GM21515 (cell line): ENCODE measurements around the gene TMTC2.

Source experiments
- ATAC-seq: cut with Tn5 transposase; IDR thresholded peaks from one replicate; pipeline ENCODE4 v1.9.1; 2021; ENCODE audit not compliant: unreplicated experiment

The TMTC2 gene

DNA sequence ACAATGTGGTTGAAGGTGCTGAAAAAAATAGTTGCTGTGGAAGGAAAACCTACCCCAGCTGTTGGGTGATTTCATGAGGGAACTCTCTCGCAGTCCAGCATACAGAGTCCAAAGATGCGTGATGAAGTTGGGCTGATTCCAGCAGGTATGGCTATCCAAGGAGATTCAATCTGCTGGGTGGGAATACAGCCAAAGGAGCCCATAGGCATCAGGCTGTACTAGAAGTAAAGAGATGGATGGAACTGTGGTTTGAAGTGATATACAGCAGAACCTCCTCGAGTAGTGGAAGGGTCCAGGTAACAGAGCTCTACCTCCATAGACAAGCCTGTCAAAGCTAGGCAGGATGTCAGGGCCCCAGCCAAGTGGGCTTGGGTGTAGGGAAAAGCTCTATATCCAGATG, 11.5 kb upstream of the TMTC2 start:
- no peak for ATAC-seq

DNA sequence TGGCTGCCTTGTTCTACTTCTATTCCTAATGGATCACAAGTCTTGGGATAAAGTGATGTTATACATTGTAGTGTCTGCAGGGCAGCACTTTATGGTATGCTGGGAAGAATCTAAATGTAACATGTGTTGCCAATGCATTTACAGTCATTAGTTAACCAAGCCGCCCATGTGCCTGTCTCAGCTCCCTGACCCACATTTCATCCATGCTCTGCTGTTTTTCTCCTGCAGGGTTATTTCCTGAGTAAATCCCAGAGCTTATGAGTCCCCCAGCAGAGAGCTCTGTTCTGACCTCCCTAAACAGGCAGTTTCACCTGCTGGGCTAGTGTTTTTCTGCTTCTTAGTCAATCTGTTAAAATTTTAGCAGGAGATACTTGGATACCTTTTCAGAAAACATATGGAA, 4.4 kb upstream of the TMTC2 start:
- ATAC-seq: no peak

DNA sequence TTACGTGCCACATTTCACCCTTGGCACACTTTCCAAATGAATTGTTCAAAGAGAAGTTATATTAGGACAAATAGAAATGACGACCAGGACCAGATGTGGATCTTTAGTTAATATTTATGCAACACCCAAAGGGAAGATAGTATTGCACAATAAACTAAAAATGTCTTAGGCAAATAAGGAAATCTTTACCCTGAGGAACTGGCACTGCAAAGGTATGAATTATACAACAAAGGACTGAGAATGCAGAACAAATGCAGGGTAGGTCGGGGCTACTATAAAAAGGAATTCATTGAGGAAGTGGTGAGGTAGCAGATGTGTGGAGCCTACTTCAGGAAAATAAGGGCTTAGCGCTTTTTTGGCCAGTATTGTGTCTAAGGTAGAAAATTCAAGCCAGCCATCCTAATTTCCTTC, 3.9 kb upstream of the TMTC2 start:
- no peak for ATAC-seq

DNA sequence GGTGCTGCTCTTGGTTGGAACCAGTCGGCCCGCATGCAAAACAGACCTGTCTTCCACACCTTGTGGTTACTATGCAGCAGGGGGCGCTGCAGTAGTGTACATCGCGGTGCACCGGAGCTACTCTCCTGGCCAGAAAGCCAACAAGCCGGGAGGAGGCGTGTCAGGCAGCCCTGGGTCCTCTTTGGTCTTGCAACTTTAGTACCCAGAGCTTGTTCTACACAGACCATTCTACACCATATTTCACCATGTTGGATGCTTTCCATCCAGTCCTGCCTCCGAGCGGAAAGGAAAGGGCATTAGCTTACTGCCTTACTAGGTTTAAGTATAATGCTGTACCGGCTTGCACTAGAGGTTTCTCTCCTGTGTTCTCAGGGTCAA, 927 bp upstream of the TMTC2 start:
- ATAC-seq: peak; percentile 70

DNA sequence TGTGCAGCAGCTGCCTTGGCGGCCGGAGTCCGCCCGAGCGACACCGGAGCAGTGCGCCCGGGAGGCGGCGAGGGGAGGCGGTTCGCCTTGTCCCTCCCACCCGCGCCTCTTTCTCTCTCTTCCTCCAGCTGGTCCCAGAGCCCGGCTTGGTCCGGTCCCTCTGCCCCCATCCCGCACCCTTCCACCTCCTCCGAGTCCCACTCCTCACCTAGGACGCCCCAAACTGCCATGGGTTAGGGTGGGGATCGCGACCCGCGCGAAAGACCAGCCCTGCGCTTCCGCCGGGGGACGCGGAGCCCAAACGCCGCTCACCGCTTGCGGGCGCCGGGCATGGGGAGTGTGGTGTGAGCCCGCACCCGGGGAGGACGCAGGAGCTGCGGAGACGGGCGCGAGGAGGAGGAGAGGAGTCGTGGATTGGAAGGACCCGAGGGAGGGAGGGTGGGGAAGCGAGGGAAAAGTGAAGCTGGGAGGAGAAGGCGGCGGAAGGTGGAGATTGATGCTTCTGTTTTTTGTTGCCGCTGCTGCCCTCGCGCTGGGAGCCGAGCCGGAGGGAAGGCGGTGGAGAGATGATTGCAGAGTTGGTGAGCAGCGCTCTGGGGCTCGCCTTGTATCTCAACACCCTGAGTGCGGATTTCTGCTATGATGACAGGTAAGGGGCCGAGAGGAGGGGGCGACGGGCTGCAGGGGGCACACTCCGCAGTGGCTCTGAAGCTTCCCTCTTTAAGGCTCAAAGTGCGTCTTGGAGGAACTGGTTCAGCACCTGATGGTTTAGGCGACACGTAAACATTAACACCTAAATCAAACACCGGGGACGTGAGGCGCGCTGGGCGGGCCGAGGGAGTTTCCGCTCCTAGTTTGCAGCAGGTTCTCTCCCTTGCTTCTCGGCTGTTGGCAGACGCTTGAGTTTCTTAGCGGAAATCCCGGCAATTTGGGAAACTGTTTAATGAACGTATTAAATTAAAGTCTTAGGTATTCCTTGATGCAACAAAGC, 610 bp downstream of the TMTC2 start:
- ATAC-seq: peak; percentile 35

DNA sequence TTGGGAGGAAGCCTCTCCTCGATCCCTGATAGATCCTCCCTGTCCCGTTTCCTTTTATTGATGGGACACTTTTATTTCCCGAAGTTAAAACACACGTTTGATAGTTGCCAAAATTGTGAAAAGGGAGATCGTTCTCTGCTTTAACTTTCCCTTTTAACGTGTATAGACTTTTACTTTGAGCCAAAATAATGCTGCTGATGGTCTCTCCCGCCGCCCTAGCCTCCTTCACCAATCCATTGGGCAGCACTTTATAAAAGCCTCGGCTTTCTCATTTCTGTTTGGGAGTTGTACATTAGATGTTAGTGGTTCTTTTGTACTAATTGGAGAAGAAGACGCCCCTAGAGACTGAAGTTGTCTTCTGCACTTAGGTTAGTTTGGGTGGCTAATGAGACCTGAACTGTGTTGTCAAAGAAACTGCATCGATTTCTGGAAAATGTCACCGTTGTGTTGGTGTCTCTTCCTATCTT, 1.4 kb downstream of the TMTC2 start:
- no peak for ATAC-seq

DNA sequence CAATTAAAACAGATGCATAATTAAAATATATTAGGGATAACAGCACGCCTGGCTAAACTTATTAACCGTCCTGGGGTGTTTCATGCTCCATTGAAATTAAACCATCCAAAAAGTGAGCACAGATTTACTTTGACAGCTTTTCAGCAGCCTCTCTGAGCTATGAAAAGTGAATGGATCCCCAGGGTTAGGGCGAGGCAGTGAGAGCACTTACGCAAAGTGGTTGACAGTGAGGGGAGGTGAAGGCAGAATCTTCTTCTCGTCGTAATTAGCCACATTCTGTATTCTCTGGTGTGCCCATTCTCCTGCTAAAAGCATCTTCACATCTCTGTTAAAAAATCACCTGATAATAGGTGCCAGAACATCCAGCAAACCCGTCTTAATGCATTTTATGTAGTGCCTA, 1.9 kb downstream of the TMTC2 start:
- ATAC-seq: no peak

DNA sequence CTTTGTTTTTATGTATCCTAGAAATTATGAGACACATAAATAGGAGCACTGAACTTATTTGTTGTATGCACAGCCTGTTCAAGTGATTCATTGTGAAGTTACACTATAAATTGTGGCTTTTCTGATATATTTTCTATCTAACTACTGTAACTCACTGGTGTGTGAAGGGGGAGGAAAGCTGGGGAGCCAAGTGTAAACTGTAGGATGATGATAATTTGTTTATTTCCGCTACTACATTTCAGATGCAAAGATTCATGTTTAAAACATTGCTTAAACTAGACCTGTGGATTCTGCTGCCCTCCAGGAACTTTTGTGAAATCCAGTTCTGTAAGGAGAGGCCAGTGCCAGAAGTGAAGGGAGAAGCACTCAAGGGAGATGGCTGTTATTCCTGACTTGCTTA, 3.3 kb downstream of the TMTC2 start:
- ATAC-seq: no peak

DNA sequence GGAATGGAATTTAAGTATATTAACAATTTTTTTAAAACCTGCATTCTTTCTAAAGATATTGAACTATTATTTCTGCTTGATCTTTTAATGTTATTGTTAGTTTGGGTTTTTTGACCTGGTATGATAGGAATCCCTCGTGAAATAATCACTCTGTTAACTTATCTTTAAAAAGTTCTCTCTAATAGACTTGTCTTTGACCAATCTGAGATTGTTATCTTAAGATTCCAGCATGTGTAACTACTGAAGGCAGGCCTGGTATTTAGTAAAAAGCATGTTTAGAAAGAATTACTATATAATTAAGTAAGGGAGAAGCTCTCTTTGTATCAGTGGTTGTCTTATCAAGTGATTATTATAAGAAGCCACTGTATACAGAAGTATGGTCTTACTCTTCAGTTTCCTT, 4.8 kb downstream of the TMTC2 start:
- no peak for ATAC-seq

DNA sequence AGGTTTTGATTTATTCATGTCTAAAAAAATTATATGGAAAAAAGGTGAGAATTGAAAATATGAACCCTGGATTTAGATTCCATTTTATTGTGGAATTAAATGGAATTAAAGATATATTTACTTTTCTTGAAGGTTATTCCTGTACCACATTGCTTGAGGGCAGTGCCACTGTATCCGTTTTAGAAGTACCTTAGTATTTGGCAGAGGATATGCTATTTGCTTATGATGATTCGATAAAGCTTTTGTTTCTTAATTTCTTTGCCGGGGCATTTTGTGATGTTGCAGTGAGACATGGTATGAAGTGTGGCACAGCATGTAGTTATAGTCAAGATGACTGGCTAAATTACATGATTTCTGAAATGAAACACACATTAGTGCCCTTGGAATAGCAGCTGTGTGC, 7.6 kb downstream of the TMTC2 start:
- no peak for ATAC-seq

DNA sequence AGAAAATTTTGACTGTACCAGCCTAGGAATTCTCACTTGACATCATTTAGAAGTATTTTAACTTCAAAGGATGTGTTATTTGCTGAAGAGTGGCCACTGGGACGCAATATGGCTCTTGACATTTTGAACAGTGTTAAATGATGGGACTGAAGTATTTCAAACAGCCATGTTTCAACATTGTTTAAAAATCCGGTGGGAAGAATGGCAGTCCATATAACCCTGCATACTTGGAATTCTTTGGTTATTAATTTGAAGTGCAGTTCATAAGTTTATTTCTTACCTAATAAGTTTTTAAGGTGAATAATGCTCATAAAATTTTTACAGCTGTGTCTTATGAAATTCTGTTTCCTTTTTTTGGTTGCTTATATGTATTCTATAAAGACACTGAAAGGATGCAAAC, 8.3 kb downstream of the TMTC2 start:
- no peak for ATAC-seq

DNA sequence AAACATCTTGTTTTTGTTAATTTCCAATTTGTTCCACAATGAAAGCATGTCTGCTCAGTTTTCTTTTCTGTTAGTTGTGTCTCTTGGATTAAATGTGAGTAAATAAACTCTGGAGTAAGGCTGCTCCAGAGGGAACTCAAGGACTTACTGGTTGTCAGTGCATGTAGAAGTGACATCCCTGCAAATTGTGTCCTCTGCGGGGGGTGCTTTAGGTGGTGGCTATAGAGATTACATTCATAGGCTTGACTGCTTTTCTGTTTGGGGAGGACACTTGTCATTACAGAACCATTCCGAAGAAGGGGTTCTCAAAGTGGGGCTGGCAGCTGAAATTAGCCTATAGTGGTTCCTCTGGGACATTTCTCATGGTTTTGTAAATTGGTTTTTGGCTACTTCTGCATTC, 8.8 kb downstream of the TMTC2 start:
- no peak for ATAC-seq

DNA sequence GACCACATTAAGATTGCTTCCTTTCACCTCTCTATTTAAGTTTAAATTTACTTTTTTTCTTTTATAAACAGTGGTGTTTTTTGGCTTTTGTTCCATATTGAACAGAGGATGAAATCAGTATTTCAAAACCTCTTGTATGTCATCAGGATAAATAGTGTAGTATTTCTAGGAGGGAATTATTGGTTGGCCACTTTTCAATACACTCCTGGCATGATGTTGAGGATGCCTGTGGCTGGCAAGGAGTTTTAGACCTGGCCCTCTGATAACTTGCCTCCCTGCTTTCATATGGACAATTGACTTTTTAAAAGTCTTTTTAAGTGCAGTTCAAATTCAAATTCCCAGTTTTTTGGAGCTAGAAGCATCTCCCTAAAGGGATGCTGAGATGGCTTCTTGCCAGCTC, 9.8 kb downstream of the TMTC2 start:
- ATAC-seq: no peak

DNA sequence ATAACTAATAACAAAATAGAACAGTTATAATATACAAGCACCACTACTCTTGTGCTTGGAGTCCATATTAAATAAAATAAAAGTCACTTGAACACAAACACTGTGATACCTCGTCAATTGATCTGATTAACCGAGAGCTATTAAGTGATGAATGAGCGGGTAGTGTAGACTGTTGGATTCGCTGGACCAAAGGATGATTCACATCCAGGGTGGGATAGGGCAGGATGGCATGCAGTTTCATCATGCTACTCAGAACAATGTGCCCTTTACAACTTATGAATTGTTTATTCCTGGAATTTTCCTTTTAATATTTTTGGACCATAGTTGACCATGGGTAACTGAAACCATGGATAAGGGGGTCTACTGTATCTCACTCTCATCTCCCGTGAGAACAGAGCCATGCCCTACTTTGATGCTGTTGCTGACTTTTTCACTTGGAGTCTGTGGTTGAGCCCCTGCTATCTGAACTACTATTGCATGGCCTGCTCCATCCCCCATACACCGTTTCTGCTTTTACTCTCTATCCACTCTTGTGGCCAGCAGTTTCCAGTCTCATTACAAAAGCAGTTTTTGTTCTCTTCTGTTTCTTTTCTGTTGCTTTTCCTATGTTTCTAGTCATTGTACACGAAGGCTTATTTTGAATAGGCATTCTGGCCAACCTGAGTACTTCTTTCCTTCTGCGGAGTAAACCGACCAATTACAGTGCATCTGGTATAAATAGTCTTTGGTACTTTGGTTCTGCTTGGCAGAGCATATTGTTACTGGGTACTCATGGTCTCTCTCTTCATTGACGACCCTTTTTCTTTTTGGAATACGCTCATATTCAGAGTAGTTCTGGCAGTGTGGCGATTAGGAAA, 12.2 kb downstream of the TMTC2 start:
- ATAC-seq: no peak

DNA sequence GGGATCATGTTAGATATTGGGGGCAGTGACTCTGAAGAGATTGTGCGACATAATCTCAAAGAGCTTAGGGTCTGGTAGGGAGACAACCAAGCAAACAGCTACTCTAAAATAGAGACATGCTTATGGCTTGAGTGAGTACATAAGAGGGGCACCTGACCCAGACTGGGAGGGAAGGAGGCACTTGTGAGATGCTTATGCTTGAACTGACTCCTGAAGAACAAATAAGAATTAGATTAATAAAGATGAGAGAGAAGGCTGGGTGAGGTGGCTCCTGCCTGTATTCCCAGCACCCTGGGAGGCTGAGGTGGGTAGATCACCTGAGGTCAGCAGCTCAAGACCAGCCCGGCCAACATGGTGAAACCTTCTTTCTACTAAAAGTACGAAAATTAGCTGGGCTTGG, 19.1 kb downstream of the TMTC2 start:
- no peak for ATAC-seq

DNA sequence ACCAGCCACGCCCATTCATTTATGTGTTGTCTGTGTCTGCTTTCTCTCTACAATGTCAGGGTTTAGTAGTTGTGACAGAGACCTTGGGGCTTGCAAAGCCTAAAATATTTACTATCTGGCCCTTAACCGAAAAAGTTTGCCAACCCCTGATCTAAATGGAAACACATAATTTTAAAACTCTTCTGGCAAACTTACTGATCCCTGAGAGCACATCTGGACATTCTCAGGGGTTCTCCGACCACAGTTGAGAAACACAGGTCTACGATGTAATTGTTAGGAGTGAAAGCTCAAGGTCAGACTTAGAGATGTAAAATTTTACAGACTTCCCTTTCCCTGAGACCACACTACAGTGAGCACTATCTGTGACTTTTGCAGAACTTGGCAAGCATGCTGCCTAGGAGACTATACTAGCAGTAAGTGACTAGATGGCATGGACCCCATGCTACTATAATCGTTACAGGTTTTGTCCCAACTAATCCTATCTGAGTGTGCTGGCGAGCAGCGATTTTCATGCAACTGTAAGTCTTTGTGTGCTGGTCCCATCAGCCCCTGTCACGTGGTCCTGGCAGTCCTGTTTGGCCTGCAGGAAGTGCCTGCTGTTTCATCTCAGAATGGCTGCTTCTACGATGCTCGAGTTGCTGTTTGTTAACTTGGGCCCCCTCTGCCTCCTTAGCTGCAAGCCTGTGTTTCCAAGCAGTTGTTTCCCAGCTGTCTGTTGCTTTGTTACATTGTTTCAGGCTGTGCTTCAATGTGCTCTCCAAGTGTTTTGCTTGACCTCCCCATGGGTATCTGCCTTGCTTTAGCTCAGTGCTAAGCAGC, 21.6 kb downstream of the TMTC2 start:
- no peak for ATAC-seq

DNA sequence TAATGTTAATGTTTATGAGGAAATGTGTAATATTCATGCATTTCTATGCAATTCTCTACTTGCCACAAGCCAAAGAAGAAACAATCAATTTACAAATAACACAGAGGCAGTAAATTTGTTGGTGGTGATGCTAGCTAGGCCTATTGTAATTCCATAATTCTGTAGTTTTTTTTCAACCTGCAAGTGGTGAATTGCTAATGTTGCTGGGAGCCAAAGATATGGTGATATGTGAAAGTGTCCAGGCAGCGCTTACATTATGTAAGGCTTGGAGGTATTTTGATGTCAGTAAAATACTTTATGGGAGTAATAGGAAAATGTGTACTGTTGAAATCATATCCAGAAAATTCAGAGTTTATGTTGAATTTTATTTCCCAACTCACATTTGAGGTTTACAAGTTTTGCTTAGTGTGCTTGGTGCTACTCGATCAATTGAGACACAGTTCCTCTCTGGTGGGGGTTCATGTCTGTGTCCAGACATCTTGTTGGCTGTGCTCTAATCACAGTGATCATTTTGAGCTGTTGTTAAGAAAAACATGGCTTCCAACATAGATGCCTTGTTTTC, 23.2 kb downstream of the TMTC2 start:
- ATAC-seq: no peak

DNA sequence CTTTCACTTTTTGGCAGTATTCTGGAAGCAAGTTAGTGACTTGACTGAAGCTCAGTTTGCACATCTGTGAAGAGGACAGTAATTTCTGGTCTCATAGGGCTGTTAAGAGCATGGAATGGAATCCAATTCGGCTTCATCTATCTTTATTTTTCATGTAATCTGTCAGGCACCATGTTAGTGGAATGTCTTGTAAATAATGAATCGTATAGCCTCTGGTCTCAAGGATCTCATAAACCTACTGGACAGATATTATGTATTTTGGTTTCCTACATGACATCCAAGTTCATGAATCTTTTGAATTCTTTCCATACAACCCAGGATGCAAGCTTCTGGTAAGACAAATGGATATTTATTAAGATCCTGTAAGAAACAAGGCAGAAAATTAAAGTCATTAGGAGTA, 24.0 kb downstream of the TMTC2 start:
- no peak for ATAC-seq

DNA sequence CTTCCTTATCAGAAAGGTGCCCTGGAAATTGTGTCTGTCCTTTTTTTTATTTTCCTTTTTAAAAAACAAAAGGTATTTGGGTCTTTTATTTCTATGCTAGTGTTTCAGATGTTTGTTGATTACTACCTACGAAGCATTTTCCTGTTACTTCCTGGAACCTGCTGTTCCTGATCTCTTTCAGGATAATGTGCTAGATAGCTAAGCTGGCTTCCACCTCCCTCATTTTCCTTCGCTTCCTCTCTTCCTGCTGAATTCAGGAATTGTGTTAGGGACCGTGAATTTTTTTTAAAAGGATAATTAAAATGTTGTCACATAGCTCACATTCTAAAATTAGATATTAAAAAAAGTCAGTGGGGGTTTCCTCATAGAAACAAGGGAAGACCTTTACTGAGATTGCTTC, 27.7 kb downstream of the TMTC2 start:
- ATAC-seq: no peak

DNA sequence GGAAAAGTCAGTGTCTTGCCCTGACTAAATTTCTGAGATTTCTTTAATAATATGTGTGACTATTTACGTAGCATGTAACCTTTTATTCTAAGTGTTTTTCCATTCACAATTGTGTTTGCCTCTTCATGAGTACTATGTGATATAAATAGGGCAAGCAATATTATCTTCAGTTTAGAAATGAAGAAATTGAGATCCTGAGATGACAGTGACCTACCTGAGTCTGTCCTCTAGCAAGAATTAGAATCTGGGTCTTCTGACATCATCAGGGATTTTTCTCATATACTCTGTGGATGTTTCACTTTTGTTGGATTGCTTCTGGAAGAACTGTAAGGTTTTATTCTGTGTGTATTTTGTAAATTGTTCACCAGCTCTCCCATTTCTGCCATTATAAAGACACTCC, 35.0 kb downstream of the TMTC2 start:
- no peak for ATAC-seq

DNA sequence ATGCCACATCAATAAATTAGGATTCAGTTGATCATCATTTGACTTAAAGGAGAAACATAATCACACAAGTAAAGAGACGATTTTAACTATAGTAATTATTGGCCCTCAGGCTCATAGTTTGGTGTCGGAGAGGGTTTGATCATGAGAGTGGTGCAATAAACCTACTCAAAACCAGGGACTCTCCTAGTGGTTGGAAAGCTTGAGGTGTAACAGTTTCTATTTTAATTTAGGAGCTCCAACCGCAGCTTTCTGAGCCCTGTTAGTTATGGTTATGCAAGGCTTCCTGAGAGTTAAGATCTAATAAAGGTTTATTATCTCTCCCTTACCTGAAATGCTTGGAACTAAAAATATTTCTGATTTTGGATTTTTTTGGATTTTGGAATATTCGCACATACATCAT, 36.4 kb downstream of the TMTC2 start:
- peak; percentile 53 for ATAC-seq
